GM18502 (cell line): ENCODE measurements around the gene MTRF1L.
A peak's percentile ranks its signal among the peaks of the same experiment; 100 is the strongest.
"Not testable (repeated sequence)": the region's sequence is repeated elsewhere in the genome, so short reads cannot be mapped to it uniquely, and the experiment has no call there.

Experiments used
- ATAC-seq: cut with Tn5 transposase; IDR thresholded peaks from one replicate; pipeline ENCODE4 v1.9.1; 2021; ENCODE audit warnings: mild to moderate bottlenecking; ENCODE audit not compliant: unreplicated experiment, poor library complexity

MTRF1L gene

GRCh38 chr6:153012856-153013255 lies 10.3 kb upstream of the MTRF1L start:
- no peak for ATAC-seq

GRCh38 chr6:153003366-153003690 lies 819 bp upstream of the MTRF1L start:
- peak; percentile 6 for ATAC-seq

GRCh38 chr6:153001767-153002612 lies 519 bp downstream of the MTRF1L start:
- peak; percentile 29 for ATAC-seq

GRCh38 chr6:153000790-153001189 lies 1.7 kb downstream of the MTRF1L start:
- not testable (repeated sequence) for ATAC-seq

GRCh38 chr6:153000243-153000642 lies 2.3 kb downstream of the MTRF1L start:
- no peak for ATAC-seq

GRCh38 chr6:152999538-152999937 lies 3.0 kb downstream of the MTRF1L start:
- not testable (repeated sequence) for ATAC-seq

GRCh38 chr6:152993847-152994246 lies 8.7 kb downstream of the MTRF1L start:
- no peak for ATAC-seq

GRCh38 chr6:152993431-152993830 lies 9.1 kb downstream of the MTRF1L start:
- ATAC-seq, result no peak

- ATAC-seq, result no peak
These were observed 15.5 kb downstream of the MTRF1L start for GRCh38 chr6:152986978-152987377.

GRCh38 chr6:152985300-152985699 lies 17.2 kb downstream of the MTRF1L start:
- ATAC-seq, result not testable (repeated sequence)

GRCh38 chr6:152984513-152984872 lies 18.0 kb downstream of the MTRF1L start:
- peak; percentile 31 for ATAC-seq

GRCh38 chr6:152983637-152984512 lies 18.6 kb downstream of the MTRF1L start:
- ATAC-seq, result peak; percentile 28

- ATAC-seq, result peak; percentile 83
These were observed 19.4 kb downstream of the MTRF1L start, which contains the start of gene FBXO5 for GRCh38 chr6:152982904-152983636. Gene FBXO5, minus strand, starts transcription at chr6:152983041. Its CDS starts 82 bp downstream, at chr6:152982959.

- ATAC-seq, result peak; percentile 1
These were observed 20.3 kb downstream of the MTRF1L start for GRCh38 chr6:152981989-152982903.

- no peak for ATAC-seq
These were observed 21.3 kb downstream of the MTRF1L start for GRCh38 chr6:152981219-152981618.

- no peak for ATAC-seq
These were observed 21.9 kb downstream of the MTRF1L start for GRCh38 chr6:152980656-152981055.

- no peak for ATAC-seq
These were observed 23.4 kb downstream of the MTRF1L start for GRCh38 chr6:152979116-152979515.

- ATAC-seq, result no peak
These were observed 24.5 kb downstream of the MTRF1L start for GRCh38 chr6:152978058-152978457.

GRCh38 chr6:152977556-152977955 lies 25.0 kb downstream of the MTRF1L start:
- ATAC-seq, result no peak

- ATAC-seq, result no peak
These were observed 25.8 kb downstream of the MTRF1L start for GRCh38 chr6:152976749-152977148.
